NCI-H2196 (cell line): ENCODE data around the gene PIGT.

Experiments used
- DNase-seq: peaks from one replicate; lab custom pipeline; 2025; ENCODE audit not compliant: unreplicated experiment; lab: John Stamatoyannopoulos, UW

The PIGT gene

GRCh38 chr20:45415822-45416637, at the start of gene PIGT:
Gene PIGT, plus strand, starts transcription at chr20:45416141. Its CDS starts 16 bp downstream, at chr20:45416157.
- DNase-seq: peak; percentile 90

- no peak for DNase-seq
Measured at GRCh38 chr20:45366192-45366591, 49.7 kb upstream of the PIGT start.

GRCh38 chr20:45366631-45367030, 49.3 kb upstream of the PIGT start:
- DNase-seq: no peak

GRCh38 chr20:45367126-45367525, 48.8 kb upstream of the PIGT start:
- no peak for DNase-seq

GRCh38 chr20:45368221-45368980, 47.5 kb upstream of the PIGT start:
- DNase-seq: no peak

- no peak for DNase-seq
Measured at GRCh38 chr20:45370571-45371160, 45.3 kb upstream of the PIGT start.

GRCh38 chr20:45372241-45372640, 43.7 kb upstream of the PIGT start:
- DNase-seq: no peak

GRCh38 chr20:45372646-45373352, 43.1 kb upstream of the PIGT start:
- no peak for DNase-seq

- peak; percentile 92 for DNase-seq
Measured at GRCh38 chr20:45373353-45374100, 42.4 kb upstream of the PIGT start.

- DNase-seq: no peak
Measured at GRCh38 chr20:45374101-45374467, 41.9 kb upstream of the PIGT start.

- DNase-seq: no peak
Measured at GRCh38 chr20:45374966-45375365, 41.0 kb upstream of the PIGT start.

GRCh38 chr20:45377269-45377668, 38.7 kb upstream of the PIGT start:
- DNase-seq: peak; percentile 61

- no peak for DNase-seq
Measured at GRCh38 chr20:45378191-45378590, 37.8 kb upstream of the PIGT start, which contains the start of gene TP53TG5. Gene TP53TG5, minus strand, starts transcription at chr20:45378325. Its CDS starts 89 bp downstream, at chr20:45378236.

GRCh38 chr20:45387274-45387673, 28.7 kb upstream of the PIGT start:
- no peak for DNase-seq

GRCh38 chr20:45390931-45391330, 25.0 kb upstream of the PIGT start:
- DNase-seq: no peak

GRCh38 chr20:45391559-45391958, 24.4 kb upstream of the PIGT start:
- no peak for DNase-seq

- no peak for DNase-seq
Measured at GRCh38 chr20:45392733-45393132, 23.2 kb upstream of the PIGT start.

GRCh38 chr20:45394221-45395113, 21.5 kb upstream of the PIGT start:
- DNase-seq: no peak

- no peak for DNase-seq
Measured at GRCh38 chr20:45395114-45395415, 20.9 kb upstream of the PIGT start.

GRCh38 chr20:45399018-45399417, 16.9 kb upstream of the PIGT start:
- DNase-seq: no peak
